Measurements from ENCODE around the gene TAP1.

The TAP1 gene

DNA sequence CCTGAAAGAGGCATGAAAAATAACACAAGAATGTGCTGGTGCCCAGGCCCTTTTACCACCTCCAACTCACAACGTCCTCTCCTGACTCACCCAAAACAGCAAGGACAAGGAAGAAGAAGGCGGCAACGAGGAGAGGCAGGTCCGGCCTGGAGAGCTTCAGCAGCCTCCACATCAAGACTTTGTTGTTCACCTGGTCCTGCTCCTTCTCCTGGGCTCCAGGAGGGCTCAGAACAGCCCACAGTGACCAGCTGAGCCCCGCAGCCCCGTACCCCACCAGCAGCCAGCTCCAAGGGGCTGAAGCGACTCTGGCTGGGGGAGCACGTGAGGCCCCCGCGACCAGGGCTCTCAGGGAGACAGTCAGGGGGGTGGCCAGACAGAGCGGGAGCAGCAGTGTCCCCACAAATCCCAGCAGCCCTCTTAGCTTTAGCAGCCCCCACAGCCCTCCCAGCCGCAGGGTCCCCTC lies 15.8 kb downstream of the TAP1 start:
- DNase-seq (ENCODE audit: extremely low read depth, low read depth), result no peak
- TF ChIP-seq, protein P1, sequence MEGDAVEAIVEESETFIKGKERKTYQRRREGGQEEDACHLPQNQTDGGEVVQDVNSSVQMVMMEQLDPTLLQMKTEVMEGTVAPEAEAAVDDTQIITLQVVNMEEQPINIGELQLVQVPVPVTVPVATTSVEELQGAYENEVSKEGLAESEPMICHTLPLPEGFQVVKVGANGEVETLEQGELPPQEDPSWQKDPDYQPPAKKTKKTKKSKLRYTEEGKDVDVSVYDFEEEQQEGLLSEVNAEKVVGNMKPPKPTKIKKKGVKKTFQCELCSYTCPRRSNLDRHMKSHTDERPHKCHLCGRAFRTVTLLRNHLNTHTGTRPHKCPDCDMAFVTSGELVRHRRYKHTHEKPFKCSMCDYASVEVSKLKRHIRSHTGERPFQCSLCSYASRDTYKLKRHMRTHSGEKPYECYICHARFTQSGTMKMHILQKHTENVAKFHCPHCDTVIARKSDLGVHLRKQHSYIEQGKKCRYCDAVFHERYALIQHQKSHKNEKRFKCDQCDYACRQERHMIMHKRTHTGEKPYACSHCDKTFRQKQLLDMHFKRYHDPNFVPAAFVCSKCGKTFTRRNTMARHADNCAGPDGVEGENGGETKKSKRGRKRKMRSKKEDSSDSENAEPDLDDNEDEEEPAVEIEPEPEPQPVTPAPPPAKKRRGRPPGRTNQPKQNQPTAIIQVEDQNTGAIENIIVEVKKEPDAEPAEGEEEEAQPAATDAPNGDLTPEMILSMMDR (IDR thresholded peaks at IDR 0.05; ENCODE audit: low read depth, low read length), result no peak

DNA sequence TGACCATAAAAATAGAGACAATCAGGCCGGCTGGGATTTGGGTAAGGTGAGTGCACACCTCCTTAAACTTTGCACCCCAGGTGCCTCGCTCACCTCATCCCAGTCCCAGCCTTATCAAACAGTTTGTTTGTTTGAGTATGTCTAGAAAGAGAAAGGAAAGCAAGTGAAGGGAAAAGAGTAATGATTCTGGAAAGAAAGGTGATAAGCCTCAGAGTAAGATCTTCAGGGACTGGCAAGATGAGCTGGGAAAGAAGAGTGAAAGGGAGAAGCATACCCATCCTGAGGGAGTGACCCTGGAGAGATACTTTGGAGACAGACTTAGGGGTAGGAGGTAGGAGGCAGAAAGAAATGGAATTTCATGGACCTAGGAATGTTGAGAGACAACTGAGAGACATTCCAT lies 16.6 kb downstream of the TAP1 start:
- DNase-seq (ENCODE audit: extremely low read depth, low read depth), result no peak
- TF ChIP-seq, protein P1 (IDR thresholded peaks at IDR 0.05; ENCODE audit: low read depth, low read length), result no peak

DNA sequence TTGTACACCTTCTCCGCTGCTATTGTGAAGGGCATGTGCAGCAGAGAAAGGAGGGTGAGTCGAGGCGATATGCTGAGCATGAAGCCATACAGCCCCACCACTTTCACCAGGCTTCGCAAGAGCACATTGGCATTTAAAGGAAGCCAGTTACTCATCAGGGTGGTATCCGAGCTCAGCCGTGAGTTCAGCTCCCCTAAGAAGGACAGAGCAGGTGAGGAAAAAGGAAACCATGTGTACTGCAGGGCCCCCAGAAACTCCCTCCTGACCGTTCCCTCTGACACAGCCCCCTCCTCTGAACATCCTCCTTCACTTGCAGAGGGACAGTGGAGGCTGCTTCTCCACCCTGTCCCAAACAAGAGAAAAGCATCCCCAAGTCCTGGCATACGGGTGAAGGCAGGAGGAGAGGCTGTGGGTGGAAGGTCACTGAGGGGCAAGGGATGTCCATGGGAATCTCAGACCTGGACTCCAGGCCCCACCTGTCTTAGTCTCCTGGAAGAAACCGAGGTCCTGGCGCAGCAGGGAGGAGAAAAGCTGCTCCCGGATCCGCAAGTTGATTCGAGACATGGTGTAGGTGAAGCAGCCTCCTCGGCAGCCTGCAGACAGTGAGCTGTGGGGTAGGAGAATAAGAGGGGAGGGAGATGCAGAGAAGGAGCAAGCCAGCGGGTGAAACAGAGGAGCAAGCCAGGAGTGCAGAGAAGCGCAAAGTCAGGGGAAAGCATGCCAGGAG lies 18.2 kb downstream of the TAP1 start:
- TF ChIP-seq, protein P1 (IDR thresholded peaks at IDR 0.05; ENCODE audit: low read depth, low read length), result no peak
- DNase-seq (ENCODE audit: extremely low read depth, low read depth), result no peak

DNA sequence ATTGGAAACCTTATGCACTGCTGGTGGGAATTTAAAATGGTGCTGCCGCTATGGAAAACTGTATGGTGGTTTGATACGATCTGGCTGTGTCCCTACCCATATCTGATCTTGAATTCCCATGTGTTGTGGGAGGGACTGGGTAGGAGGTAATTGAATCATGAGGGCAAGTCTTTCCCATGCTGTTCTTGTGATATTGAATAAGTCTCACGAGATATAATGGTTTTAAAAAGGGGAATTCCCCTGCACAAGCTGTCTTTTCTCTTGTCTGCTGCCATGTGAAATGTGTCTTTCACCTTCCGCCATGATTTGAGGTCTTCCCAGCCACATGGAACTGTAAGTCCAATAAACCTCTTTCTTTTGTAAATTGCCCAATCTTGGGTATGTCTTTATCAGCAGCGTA lies 19.8 kb downstream of the TAP1 start:
- no peak for DNase-seq (ENCODE audit: extremely low read depth, low read depth)
- TF ChIP-seq, protein P1 (IDR thresholded peaks at IDR 0.05; ENCODE audit: low read depth, low read length), result no peak

DNA sequence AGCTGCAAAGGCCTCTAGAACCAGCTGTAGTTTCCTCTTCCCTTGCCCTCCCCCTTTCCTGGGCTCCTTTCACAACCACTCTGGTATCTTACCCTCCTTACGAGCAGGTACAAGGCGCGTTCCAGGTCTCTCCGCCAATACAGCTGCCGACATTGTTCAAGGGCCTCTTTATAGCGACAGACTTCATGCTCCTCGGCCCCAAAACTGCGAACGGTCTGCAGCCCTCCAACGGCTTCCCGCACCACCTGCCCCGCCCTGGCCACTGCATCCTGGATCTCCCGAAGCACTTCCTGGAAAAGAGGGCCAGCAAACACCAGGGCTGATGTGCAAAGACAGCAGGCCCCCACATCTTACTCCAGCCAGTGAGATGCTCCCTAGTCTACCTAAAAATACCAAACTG lies 21.0 kb downstream of the TAP1 start:
- TF ChIP-seq, protein P1 (IDR thresholded peaks at IDR 0.05; ENCODE audit: low read depth, low read length), result no peak
- no peak for DNase-seq (ENCODE audit: extremely low read depth, low read depth)

DNA sequence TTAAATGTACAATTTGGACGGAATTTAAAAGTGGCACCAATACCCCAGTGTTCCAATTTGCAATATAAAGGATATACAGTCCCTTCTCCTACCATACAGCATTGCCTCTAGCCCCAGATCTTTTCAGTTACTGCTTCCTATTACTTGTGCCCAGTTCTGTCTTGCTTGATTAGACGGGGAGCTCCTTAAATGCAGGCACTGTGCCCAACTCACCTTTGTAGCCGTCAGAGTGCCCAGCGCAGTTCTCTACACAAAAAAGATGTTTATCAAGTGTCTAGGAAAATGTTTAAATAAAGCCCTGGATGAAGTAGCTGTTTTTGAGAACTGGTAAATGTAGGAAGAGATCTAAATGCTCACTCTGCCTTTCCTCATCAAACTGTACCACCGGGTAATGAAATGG lies 22.6 kb downstream of the TAP1 start:
- DNase-seq (ENCODE audit: extremely low read depth, low read depth), result no peak
- TF ChIP-seq, protein P1 (IDR thresholded peaks at IDR 0.05; ENCODE audit: low read depth, low read length), result no peak

DNA sequence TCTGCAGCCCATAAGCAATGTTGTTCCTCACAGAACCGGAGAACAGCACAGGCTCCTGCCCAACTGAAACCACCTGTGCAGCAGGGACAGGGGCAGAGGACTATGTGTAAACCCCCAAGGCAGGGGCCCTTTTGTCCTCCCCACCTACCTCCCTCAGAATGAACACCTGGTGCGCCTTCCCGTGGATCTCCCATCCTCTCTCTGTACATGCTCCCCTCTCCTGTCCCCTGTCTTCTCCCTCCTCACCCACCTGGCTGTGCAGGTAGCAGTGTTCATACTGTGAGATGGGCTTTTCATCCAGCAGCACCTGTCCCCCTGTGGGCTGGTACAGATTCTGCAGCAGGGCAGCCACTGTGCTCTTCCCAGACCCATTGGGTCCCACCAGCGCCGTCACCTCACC lies 23.5 kb downstream of the TAP1 start:
- TF ChIP-seq, protein P1 (IDR thresholded peaks at IDR 0.05; ENCODE audit: low read depth, low read length), result no peak
- no peak for DNase-seq (ENCODE audit: extremely low read depth, low read depth)

Measured in AG09319 (cell line).